Measurements from ENCODE around the gene IL12RB2. TPM values are rescaled to one million over a fixed set of nuclear protein-coding genes. Genes with fewer than 3 reads are reported as not detected.
"Not testable (repeated sequence)": the region's sequence is repeated elsewhere in the genome, so short reads cannot be mapped to it uniquely, and the experiment has no call there.

Gene IL12RB2
- total RNA-seq, 1 donor from 2014 or later: 7.3 TPM

DNA sequence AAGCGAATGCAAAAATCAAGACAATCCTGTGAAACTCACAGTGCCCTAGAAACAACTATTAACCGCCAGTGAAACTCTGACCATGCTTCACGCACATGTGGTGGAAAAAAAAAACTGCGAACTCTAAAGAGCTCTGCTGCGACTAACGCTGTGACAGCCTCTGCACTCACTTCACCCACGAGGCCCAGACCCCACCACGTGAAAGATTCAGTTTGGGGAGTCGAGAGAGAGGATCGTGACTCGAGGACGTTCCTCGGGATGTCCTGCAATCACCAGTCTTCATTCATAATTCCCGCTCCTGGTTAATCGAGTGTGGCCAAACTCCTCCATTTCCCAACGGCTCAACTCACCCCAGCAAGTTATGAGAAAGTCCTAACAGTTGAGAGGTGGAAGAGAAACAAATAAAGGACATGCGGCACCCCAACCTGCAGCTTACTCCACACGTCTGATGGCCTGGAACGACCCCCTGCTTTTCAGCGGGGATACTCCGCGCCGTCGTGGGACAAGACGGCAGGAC lies 121.4 kb downstream of the IL12RB2 start:
- DNase-seq (ENCODE audit: low spot score in 2 of 2): no peak
- FAIRE-seq: no peak

DNA sequence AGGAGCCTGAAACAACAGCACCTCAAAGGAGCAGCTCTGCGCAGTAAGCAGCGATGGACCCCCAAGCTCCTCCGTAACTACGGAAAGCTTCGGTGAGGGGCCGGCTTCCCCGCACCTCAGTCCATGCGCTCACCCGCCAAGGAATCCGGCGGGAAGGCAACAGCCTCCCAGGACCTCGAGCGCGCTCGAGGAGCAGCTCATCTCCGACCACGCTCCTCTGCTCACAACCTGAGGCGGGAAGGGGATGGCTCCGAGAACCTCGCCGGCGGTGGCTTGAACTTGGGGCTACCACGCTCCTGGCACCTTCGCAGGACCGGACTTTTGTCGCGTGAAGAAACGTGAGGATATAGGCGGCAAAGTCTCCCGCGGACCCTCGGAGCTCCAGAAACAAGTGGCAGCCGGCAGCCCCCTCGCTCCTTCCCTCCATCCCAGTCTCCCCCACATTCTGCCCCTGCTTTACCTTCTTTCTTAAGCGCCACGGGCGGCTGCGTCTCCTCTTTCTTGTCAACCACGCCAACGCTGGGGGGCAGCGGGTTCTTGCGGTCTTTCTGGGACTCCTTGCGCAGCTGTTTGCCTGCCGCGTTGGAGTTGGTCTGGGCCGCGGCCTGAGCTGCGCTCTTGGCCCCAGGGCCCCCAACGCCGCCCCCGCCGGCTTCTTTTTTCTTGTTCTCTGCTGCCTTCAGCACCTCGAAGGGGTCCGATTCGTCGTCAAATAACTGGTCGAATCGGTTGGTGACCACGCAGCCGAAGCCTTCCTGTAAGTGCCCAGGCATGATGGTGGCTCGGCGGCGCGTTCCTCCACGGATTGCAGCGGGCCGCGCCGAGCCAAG lies 122.1 kb downstream of the IL12RB2 start:
- FAIRE-seq: no peak
- DNase-seq (ENCODE audit: low spot score in 2 of 2): peak in 1 of 2 donors; percentile 22

DNA sequence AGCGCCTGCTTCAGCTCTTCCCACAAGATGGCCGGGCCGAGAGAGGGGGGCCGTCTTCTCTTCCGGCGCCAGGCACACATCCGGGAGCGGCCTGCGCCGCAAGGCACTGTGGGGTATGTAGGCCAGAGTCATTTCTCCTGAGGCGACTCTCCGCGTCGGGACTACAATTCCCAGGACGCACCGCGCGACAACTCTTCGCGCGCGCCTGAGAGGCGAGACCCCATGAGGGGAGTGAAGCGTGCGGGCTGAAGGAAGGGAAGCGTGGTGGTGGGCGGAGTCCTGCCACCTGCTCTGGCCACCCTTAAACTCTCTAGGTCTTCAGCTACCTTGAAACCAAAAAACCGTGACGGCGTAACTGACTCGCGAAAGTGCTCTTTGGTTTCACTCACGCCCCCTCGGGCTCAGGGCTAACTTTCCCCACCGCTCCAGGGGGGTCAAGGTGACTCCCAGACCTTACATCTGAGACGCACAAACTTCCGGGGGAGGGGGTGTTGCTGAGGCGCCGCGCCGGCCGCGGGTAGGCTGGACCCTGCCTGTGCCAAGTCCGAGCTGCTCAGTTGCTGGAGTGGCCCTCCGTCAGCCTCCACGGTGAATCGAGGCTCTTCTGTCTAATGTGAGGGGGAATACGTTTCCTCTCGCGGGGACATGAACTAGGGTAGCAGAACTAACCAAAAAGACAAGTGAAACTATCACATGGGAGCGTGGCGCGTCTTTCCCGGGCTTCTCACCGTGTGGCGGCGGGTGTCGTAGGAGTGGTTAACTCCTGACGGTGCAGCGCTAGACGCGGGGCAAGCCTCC lies 122.9 kb downstream of the IL12RB2 start, which contains the start of gene SERBP1:
Gene SERBP1, minus strand, starts transcription at position 45 of the 798 bp plus-strand sequence. CDS start 102 bp downstream, outside the sequence.
- FAIRE-seq: no peak
- DNase-seq (ENCODE audit: low spot score in 2 of 2): peak; percentile 92 to 95

DNA sequence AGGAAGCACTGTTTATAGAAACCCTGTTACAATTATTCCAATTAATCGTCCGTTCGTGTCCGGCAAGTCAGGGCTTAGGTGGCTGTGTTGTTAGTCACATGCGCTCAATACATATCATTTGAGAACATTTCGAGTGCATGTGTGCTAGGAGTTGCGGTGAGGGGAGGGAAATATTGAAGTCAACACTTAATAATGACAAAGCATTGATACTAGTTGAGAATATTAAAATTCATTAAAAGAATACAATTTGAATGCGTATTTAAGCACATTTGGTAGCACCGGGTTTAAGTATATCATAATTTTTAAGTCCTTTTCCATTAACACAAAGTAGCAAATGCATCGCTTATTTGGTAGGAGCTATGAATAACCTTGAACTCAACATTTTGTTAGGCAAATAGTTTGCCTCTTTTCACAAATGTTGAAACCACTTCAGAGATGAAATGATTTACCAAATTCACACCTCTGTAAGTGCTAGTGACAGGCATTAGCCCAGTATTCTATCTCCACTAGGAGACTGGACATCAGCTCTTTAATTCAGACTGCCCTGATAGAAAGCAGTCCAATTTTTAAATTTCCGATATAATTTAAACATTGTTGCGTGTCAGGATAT lies 123.6 kb downstream of the IL12RB2 start:
- FAIRE-seq: no peak
- no peak for DNase-seq (ENCODE audit: low spot score in 2 of 2)

DNA sequence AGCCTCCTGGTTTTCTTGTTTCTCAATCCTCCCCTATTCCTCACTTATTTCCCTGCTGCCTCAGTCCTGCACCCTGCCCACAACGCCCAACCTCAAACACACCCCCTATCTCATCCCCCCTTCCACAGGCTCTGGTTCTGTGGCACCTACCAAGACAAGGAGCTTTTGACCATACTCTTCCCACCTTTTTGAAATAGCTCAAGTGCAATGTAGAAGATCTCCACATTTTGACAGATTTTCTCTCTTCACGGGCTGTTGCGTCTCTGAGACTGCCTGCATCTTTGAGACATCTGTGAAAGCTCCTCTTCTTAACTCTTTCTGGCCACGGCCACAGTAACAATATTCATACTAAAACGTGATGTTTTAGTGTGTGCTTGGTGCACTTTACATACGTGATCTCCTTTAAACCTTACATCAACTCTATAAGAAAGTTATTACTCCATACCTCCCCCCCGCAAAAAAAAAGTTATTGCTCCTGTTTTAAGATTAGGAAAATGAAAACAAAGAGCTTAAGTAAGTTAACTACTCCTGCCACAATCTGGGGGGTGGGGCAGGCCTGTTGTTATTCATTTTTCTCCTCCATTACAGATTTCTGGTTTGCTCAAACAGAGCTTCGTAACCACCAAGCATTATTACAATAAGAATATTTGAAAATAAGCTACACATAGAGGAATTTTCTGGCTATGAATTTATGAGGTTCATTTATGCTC lies 124.4 kb downstream of the IL12RB2 start:
- DNase-seq (ENCODE audit: low spot score in 2 of 2) (no peak), FAIRE-seq (no peak)

DNA sequence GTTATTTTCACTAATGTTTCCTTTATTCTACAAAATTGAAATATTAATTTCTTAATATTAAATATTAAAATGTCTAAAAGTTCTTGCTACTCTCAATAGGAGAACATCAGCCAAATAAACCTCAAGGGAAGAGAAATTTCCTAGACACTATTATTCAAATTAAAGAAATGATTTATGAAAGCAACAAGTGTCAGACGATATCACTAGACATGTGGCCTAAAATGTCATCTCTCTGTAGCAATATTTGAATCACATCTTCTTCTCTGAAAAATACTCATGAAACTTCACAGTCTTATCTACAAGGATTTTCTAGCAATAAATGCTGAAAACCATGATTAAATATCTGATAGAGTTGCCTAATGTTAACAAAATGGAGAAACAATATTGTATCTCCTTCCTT lies 125.1 kb downstream of the IL12RB2 start:
- FAIRE-seq: no peak
- no peak for DNase-seq (ENCODE audit: low spot score in 2 of 2)

DNA sequence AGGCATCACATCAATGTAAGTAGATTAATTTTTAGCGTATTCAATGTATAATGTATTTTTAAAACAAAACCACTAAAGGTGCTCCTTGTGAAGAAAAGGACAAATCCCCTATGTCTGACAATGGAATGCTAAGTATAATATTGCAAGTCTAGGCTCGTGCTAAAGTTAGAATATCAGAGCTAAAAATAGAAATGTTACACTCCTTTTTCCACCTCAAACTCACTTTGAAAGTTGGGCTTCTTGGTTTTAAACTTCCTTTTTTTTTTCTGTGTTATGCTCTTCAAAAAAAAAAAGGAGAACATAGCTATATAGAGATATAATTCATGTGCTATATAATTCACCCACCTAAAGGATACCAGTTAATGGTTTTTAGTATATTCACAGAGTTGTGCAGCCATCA lies 126.2 kb downstream of the IL12RB2 start:
- DNase-seq (ENCODE audit: low spot score in 2 of 2) (no peak), FAIRE-seq (no peak)

DNA sequence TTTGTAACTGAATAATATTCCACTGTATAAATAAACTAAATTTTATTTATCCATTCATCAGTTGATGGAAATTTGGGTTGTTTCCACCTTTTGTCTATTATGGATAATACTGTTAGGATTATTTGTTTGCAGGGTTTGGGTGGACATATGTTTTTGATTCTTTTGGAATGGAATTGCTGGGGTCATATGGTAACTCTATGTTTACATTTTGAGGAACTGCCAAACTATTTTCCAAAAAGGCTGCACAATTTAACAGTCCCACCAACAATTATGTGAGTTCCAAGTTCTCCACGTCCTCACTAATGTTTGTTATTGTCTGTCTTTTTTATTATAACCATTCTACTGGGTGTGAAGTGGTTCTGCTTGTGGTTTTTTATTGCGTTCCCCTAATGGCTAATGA lies 126.8 kb downstream of the IL12RB2 start:
- no peak for FAIRE-seq
- no peak for DNase-seq (ENCODE audit: low spot score in 2 of 2)

DNA sequence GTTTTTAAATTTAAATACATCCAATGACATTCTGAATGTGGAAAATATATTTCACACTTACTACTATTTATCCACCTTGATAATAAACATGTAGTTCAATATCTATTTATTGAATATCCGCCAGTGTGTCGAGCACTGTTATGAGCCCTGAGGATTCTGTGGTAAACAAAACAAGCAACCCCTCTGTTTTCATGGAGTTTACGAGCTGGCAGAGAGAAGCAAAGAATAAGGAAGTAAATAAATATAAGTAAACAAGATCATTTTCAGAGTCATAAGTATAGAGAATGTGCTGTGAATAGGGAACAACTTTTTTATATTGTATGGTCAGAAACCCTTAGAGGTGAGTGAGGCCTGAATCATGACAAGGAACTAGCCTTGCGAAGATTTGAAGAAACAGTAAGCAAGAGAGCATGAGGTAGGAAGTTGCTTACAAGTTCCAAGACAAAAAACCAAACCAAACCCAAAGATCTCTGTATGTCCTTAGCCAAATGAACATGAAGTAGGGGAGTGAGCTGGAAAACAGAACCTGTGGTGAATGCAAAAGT lies 128.9 kb downstream of the IL12RB2 start:
- DNase-seq (ENCODE audit: low spot score in 2 of 2) (no peak), FAIRE-seq (no peak)

DNA sequence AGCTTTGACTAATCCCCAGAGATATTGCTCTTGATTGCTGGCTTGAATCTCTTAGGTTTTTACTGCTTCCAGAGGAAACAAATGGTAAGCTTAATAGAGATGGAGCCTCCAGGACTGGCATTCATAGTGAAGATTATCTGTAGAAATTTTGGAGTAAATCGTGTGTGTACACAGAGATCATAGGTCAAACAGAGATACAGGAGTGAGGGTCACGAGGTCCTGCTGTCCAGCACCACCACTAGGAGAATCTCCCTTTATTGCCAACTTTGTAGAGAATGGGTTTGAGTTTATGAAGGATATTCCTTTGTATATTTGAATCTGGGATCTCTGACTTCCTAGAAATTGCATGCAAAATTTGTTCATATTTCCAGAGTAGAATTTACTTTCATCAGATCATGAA lies 130.3 kb downstream of the IL12RB2 start:
- no peak for FAIRE-seq
- no peak for DNase-seq (ENCODE audit: low spot score in 2 of 2)

DNA sequence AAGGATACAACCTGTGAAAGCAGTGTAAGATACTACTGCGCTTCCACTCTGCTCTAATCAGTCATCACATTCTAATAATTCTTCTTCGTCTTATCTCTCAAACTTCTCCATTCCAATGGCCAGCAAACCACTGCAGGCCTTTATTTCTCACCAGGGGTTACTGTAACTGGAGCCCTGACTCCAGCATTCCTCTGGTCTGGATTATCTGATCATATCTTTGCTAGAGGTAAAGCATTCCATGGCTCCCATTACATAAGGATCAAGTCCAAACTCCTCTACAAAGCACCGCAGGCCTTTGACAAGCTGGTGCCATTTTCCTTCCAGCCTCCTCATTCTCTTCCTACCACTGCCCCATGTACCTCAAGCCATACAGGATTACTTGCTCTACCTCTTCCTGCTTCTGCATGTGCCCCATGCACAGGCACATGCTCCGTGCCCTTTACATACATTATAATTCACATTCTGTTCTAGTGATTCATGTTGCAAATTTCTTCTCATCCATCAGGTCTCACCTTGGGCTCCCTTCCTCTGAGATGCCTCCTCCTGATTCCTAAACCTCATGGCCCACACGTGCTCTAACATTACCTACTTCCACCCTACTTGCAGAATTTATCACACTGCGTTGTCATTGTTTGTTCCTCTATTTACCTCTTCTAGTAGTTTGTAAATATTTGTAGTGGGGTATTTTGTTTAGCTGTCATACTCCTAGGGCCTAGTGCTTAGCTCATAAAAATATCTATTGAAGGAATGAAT lies 131.8 kb downstream of the IL12RB2 start:
- no peak for DNase-seq (ENCODE audit: low spot score in 2 of 2)
- no peak for FAIRE-seq

DNA sequence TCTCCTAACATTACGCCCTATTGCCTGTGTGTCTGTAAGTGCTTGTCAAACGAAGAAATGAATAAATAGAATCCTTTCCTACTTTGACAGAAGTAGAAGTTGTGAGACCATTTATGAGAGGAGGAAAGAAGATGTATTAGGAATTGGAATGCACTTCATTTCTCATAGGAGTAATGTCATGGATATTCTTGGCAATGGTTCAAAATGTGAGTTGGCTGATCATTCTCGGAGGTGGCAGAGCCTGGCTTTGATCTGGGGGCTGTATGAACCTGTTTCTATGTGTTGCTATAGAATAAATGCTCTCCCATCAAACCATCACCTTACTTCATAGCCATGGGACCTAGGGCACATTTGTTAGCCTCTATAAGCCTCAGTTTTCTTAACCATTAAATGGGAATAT lies 132.7 kb downstream of the IL12RB2 start:
- FAIRE-seq: no peak

DNA sequence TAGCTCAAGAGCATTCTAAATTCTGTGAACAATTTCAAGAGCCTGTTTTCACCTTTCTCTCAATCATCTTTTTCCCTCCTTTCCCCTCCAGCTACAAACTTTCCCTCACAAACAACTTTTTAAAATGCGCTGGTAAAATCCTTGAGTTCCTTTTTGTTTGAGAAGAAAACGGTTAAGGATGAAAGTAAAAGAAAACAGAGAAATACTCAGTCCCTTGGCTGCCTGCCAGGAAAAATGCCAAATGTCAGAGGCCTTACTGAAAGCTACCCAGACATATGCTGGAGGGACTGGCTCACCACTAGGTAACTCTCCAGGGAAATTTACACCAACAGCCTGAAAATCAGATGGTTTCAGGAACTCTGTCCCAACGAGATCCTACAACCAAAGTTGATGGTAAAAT lies 133.5 kb downstream of the IL12RB2 start:
- DNase-seq (ENCODE audit: low spot score in 2 of 2) (no peak), FAIRE-seq (no peak)

More for the DNA sequence above, 132.7 kb downstream of the IL12RB2 start:
- no peak for DNase-seq (ENCODE audit: low spot score in 2 of 2)

DNA sequence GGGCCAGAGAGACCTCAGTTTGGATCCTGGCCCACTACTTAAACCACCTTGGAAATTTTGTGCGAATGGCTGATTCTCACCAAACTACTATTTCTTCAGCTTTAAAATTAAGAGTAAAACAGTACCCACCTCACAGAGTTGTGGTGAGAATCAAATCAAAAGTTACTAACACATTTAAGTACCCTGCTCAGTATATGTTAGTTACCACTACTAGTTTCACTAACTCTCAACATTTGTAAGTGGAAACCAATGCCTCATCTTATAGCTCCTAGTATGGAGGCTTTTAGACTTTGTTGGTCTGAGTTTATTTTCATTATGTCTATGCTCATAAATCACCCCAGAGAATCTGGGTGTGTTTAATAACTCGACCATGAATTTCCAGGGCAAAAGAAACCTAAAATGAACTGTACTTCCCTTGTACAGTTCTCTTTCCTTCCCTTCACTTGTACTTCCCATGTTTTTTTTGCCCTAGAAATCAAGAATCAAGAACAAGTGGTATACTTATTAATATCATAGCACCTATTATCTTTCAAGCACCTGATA lies 134.1 kb downstream of the IL12RB2 start:
- FAIRE-seq (no peak), DNase-seq (ENCODE audit: low spot score in 2 of 2) (no peak)

DNA sequence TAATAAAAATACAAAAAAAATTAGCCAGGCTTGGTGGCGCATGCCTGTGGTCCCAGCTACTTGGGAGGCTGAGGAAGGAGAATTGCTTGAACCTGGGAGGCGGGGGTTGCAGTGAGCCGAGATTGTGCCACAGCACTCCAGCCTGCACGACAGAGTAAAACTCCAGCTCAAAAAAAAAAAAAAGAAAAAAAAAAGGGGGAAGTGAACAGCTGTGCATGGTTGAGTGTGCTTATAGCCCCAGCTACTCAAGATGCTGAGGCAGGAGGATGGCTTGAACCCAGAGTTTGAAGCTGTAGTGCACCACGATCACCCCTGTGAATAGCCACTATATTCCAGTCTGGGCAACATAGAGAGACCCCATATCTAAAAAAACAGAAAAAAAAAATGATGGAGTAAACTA lies 138.3 kb downstream of the IL12RB2 start:
- not testable (repeated sequence) for FAIRE-seq; DNase-seq (ENCODE audit: low spot score in 2 of 2)
